Lower leg skin (tissue), 4 donors: ENCODE results near the gene ATP11B. TPM values are rescaled to one million over a fixed set of nuclear protein-coding genes. Genes with fewer than 3 reads are reported as not detected.

Source experiments
- DNase-seq, 2 donors: peaks; one replicate each; pipeline ENCODE4 v3.0.0-alpha.2; 2019; ENCODE audit warnings: low spot score in 2 of 2
- H3K4me3 ChIP-seq: fragments of 200-600 bp; sonication (generic); 2 replicates; pipeline ENCODE4 v1.5.1; 2017; ENCODE audit warnings: mild to moderate bottlenecking, low read depth; ENCODE audit not compliant: poor library complexity, severe bottlenecking
- CTCF ChIP-seq, 3 donors: fragments of 450-650 bp; IDR thresholded peaks; one replicate each; pipeline ENCODE4 v1.5.1; 2016; ENCODE audit warnings: antibody characterized with exemption in 3 of 3, mild to moderate bottlenecking in 3 of 3, moderate library complexity in 2 of 3
- POLR2A ChIP-seq, 2 donors: fragments of 450-650 bp; IDR thresholded peaks; one replicate each; pipeline ENCODE4 v1.6.1; 2016 to 2017; ENCODE audit warnings: antibody characterized with exemption in 2 of 2, mild to moderate bottlenecking in 1 of 2, moderate library complexity in 1 of 2
- WGBS, 2 donors: methylation state at CpG; one replicate each; pipeline ENCODE4 v1.1.5; 2018; 5-methylcytosine and 5-hydroxymethylcytosine counted together
- intact Hi-C: fragments of 100-400 bp; cut with DNase I; formaldehyde crosslinking; loops from one replicate; pipeline ENCODE4 v1.15.0; 2023; ENCODE audit warnings: low total_unique reads
- total RNA-seq, 4 donors: library from RNA; depleted of rRNA; stranded (reverse); fragments of >200 nt; gene quantifications; one replicate each; pipeline ENCODE4 v1.1.0, GENCODE V29; 2016

Gene ATP11B
- total RNA-seq, 4 donors from 2014 or later, result 109 to 148 (median 116) TPM

DNA sequence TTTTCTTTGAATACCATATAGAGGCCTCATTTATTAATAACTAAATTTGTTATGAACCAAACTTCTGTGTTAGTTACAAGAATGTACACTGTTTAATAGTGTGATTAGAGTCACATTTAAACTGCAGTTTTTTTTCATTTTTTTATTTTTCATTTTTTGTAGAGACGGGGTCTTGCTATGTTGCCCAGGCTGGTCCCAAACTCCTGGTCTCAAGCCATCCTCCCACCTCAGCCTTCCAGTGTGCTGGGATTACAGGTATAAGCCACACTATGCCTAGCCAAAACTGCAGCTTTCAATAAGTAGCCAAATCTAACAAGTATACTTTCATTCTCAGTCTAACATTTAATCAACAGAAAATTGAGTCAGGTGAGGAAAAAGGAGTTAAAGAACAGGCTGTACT, 10.2 kb upstream of the ATP11B start:
- TF ChIP-seq CTCF (IDR thresholded peaks at IDR 0.05), result no peak
- TF ChIP-seq POLR2A (IDR thresholded peaks at IDR 0.05), result no peak
- intact Hi-C loops, result no loop called here
- DNase-seq, result no peak
- WGBS, 2 donors, result 93 to 100% methylated on average over 1 of the region's 1 CpG
- no peak overlapping the region for H3K4me3 ChIP-seq

DNA sequence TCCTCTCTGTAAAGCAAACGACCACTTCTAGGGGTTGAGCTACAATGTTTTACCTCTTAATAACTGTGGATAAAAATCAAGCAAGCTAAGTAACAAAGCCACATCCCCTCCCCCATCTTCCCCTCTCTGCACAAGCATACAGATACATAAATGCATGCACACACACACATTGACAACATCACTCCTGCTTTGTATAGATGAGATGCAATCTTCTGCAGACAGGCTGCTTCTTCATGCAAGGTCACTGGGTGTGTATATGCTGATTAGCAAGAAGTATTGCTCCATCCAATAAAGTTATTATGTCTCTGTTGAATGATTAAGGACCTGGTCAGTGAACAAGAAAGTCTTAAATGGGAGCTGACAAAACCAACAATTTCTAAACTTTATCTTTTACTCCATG, 8.8 kb upstream of the ATP11B start:
- no peak for DNase-seq
- no peak for TF ChIP-seq CTCF (IDR thresholded peaks at IDR 0.05)
- TF ChIP-seq POLR2A (IDR thresholded peaks at IDR 0.05), result no peak
- no peak overlapping the region for H3K4me3 ChIP-seq
- intact Hi-C loops, result no loop called here
- WGBS, 2 donors, result 27 to 39% methylated on average over 1 of the region's 1 CpG

DNA sequence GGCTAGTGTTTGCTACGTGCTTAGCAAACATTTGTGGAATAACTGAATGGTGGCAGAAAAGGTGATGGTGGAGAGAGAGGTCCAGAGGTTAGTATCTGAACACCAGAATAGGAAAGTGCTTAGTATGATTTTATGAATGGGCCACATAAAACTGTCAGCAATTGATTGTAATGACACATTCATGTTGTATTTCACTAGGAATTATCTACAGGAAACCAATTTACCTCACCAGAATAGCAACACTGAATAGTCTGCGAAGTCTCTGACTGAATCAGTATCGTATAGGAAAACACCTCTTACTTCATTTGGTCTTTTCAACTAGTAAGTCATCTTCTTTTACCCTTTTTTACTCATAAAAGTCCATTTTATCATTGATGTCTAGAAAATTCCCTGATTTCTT, 8.2 kb upstream of the ATP11B start:
- WGBS, 2 donors, result 89 to 91% methylated on average over 3 of the region's 3 CpGs
- H3K4me3 ChIP-seq, result no peak overlapping the region
- DNase-seq, result no peak
- TF ChIP-seq POLR2A (IDR thresholded peaks at IDR 0.05) (no peak), CTCF (IDR thresholded peaks at IDR 0.05) (no peak)
- intact Hi-C loops, result no loop called here

DNA sequence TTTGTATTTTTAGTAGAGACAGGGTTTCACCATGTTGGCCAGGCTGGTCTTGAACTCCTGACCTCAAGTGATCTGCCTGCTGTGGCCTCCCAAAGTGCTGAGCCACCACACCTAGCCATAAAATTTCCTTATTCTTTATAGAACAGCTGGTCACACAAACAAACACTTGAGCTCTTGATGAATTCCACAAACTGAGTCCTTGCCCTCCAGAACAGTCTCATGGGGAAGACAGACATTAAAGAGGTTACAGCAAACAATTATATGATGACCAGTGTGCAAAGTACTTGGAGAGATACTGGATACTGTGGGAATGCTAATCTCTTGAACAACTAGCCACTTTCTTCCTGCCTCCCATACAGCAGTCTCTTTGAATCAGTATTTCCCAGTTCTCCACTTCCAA, 7.5 kb upstream of the ATP11B start:
- no peak for TF ChIP-seq CTCF (IDR thresholded peaks at IDR 0.05)
- TF ChIP-seq POLR2A (IDR thresholded peaks at IDR 0.05), result no peak

GRCh38 chr3:182786564-182787196, 6.6 kb upstream of the ATP11B start:
- 81 to 84% methylated on average over 5 of the region's 5 CpGs for WGBS, 2 donors
- no peak overlapping the region for H3K4me3 ChIP-seq
- DNase-seq, result no peak
- intact Hi-C loops, result no loop called here
- TF ChIP-seq POLR2A (IDR thresholded peaks at IDR 0.05) (no peak), CTCF (IDR thresholded peaks at IDR 0.05) (no peak)

More for the DNA sequence above, 7.5 kb upstream of the ATP11B start:
- no peak for DNase-seq
- H3K4me3 ChIP-seq, result no peak overlapping the region
- intact Hi-C loops, result no loop called here
